Measurements from ENCODE around the gene RGL1. TPM values are rescaled to one million over a fixed set of nuclear protein-coding genes. Genes with fewer than 3 reads are reported as not detected.

Gene RGL1
- total and polyA plus RNA-seq, 5 donors: 7.2 to 22.9 (median 16.4) TPM

- no peak overlapping the region for H3K27ac ChIP-seq (ENCODE audit: low read length)
- intact Hi-C loops (cut with DNase I): no loop called here
- WGBS: 93% methylated on average over 3 of the region's 3 CpGs
- H3K4me1 ChIP-seq (ENCODE audit: control insufficient read depth, insufficient read depth, low read length): no peaks in the 10 kb centered on the region
- ATAC-seq: no peak
- no peaks in the 10 kb centered on the region for H3K27me3 ChIP-seq (ENCODE audit: control insufficient read depth, insufficient read depth)
- DNase-seq: no peak
- no peaks in the 10 kb centered on the region for H3K9me3 ChIP-seq (ENCODE audit: control insufficient read depth, low read length)
- no peak overlapping the region for H3K4me3 ChIP-seq (ENCODE audit: low read length)
Measured at GRCh38 chr1:183975651-183976050, 170.7 kb downstream of the RGL1 start.

DNA sequence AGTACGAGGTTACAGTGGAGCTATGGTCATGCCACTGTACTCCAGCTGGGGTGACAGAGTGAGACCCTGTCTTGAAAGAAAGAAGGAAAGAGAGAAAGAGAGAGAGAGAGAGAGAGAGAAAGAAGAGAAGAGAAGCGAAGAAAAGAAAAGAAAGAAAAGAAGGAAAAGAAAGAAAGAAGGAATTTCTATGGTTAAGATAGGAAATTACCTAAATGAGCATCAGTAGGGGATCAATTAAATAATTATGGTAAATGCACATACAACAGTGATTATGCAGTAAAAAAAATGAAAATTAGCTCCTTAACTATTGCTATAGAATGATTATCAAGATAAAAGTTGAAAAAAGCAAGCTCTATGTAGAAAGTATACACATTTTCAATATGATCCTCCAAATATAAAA, 172.8 kb downstream of the RGL1 start:
- H3K4me1 ChIP-seq (ENCODE audit: control insufficient read depth, insufficient read depth, low read length): peaks cover 3% of the 10 kb centered on the region
- no peak for DNase-seq
- no peaks in the 10 kb centered on the region for H3K9me3 ChIP-seq (ENCODE audit: control insufficient read depth, low read length)
- WGBS: 84% methylated on average over 2 of the region's 2 CpGs
- H3K27me3 ChIP-seq (ENCODE audit: control insufficient read depth, insufficient read depth): no peaks in the 10 kb centered on the region
- intact Hi-C loops (cut with DNase I): no loop called here
- no peak overlapping the region for H3K27ac ChIP-seq (ENCODE audit: low read length)
- ATAC-seq: no peak
- H3K4me3 ChIP-seq (ENCODE audit: low read length): no peak overlapping the region

Other genes starting within 250 kb of the RGL1 start
- 1 to 10 TPM; 3.3 to 6.4 (median 6.0) TPM for gene NCF2, start 214.7 kb upstream of the RGL1 start, total RNA-seq
- 1.4 TPM for gene NCF2, start 214.7 kb upstream of the RGL1 start, polyA plus RNA-seq
- gene ARPC5, start 169.3 kb upstream of the RGL1 start, total RNA-seq: 10 to 100 TPM; 36.5 to 74.7 (median 52.4) TPM
- 41.1 TPM for gene ARPC5, start 169.3 kb upstream of the RGL1 start, polyA plus RNA-seq
- under 1 TPM in 1 of 4 donors, not detected in 3; 0.09 TPM for gene APOBEC4, start 151.8 kb upstream of the RGL1 start, total RNA-seq
- not detected for gene APOBEC4, start 151.8 kb upstream of the RGL1 start, polyA plus RNA-seq
- 1 to 10 TPM; 5.8 to 9.7 (median 8.1) TPM for gene COLGALT2, start 232.6 kb downstream of the RGL1 start, total RNA-seq
- gene COLGALT2, start 232.6 kb downstream of the RGL1 start, polyA plus RNA-seq: 3.1 TPM
- gene TSEN15, start 246.6 kb downstream of the RGL1 start, total RNA-seq: 10 to 100 TPM; 22.4 to 24.9 (median 23.6) TPM
- gene TSEN15, start 246.6 kb downstream of the RGL1 start, polyA plus RNA-seq: 24.4 TPM